Coronary artery (tissue), 2 donors: ENCODE measurements around the gene PARD3.

ENCODE experiments used
- DNase-seq: peaks from one replicate; pipeline ENCODE4 v3.0.0-alpha.2; 2017; ENCODE audit warnings: low spot score
- H3K27ac ChIP-seq, 2 donors: fragments of 200-600 bp; sonication (generic); one replicate each; pipeline ENCODE4 v1.5.1; 2016 to 2019
- H3K4me3 ChIP-seq: fragments of 200-600 bp; sonication (generic); 2 replicates; pipeline ENCODE4 v1.5.1; 2016; ENCODE audit warnings: mild to moderate bottlenecking, moderate library complexity
- TF ChIP-seq, protein P1 (sequence below): fragments of 200-600 bp; sonication (generic); IDR thresholded peaks from one replicate; pipeline ENCODE4 v1.5.1; 2019; ENCODE audit warnings: antibody characterized with exemption

PARD3 gene

DNA sequence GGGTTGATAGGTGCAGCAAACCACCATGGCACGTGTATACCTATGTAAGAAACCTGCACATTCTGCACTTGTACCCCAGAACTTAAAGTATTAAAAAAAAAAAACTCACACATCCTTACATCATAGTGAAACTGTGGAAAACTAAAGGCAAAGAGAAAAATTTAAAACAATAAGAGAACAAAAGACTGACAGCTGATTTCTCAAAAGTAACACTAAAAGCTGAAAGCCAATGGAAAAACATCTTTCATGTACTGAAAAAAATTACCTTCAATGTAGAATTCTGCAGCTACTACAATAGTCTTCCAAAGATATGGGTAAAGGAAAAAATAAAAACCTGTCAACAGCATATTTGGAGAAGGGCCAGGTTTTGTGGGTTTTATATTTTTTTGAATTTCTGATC is 751.5 kb downstream of the PARD3 start:
- TF ChIP-seq, protein P1, sequence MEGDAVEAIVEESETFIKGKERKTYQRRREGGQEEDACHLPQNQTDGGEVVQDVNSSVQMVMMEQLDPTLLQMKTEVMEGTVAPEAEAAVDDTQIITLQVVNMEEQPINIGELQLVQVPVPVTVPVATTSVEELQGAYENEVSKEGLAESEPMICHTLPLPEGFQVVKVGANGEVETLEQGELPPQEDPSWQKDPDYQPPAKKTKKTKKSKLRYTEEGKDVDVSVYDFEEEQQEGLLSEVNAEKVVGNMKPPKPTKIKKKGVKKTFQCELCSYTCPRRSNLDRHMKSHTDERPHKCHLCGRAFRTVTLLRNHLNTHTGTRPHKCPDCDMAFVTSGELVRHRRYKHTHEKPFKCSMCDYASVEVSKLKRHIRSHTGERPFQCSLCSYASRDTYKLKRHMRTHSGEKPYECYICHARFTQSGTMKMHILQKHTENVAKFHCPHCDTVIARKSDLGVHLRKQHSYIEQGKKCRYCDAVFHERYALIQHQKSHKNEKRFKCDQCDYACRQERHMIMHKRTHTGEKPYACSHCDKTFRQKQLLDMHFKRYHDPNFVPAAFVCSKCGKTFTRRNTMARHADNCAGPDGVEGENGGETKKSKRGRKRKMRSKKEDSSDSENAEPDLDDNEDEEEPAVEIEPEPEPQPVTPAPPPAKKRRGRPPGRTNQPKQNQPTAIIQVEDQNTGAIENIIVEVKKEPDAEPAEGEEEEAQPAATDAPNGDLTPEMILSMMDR, result no peak
- Histone ChIP-seq H3K4me3 (no peak overlapping the region), H3K27ac (no peak overlapping the region)
- DNase-seq, result no peak

DNA sequence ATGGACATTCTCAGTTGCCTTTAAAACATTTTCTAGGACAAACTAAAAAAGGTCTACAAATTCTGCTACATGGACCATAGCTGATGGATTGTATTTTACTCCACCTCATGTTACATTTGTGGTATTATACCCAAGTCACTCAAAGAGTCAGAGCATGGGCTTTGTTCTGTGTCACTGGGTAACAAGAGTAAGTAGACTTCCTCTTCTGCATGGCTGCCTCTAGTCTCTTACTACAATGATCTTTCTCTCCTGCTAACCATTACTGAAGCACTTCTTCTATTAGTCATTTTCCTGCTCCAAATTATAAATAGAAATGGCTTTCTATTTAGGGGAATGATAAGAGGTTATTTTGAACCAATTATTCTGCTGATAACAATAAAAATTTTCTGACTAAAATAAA is 753.3 kb downstream of the PARD3 start:
- DNase-seq, result no peak
- no peak overlapping the region for H3K27ac ChIP-seq
- TF ChIP-seq, protein P1, result no peak
- H3K4me3 ChIP-seq, result no peak overlapping the region
